SW480 (cell line): ENCODE data around the gene PHTF1.
"Not testable (repeated sequence)": the region's sequence is repeated elsewhere in the genome, so short reads cannot be mapped to it uniquely, and the experiment has no call there.

ENCODE experiments used
- DNase-seq: peaks from one replicate; pipeline ENCODE4 v3.0.0-alpha.2; 2016; ENCODE audit warnings: low spot score

PHTF1 gene

DNA sequence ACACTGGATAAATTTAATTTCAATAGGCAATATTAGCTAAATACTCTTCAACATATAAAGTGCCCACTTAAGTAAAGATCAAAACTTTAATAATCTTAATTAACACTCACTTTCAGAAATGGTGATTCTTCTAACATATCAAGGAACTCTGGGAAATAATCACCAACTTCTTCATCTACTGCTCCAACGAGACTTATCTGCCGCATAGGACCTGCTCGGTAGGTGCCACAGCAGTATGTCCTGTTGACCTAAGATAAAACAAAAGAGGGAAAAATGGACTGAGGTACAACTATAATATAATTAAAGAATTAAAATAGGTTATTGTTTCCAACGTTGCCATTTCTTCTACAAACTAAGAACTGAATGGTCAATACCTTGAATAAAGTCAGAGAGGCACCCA is 18.3 kb upstream of the PHTF1 start:
- DNase-seq: no peak

DNA sequence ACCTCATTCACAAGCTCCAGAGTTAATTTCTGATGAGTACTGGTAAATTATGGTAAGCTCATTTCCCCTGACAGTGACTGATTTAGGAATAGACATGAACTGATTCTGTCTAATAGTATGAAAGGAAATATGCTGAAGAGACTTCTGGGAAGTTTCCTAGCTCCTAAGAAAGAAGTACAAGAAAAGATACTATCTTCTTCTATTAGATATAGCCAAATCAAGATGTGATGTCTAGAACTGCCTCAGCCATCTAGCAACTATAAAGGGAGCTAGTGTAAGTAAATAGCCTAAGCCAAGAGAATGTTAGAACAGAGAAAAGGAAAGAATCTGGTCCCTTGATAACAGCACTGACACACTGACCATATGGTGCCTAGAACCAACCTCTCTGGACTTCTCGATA is 10.7 kb upstream of the PHTF1 start:
- DNase-seq: no peak

DNA sequence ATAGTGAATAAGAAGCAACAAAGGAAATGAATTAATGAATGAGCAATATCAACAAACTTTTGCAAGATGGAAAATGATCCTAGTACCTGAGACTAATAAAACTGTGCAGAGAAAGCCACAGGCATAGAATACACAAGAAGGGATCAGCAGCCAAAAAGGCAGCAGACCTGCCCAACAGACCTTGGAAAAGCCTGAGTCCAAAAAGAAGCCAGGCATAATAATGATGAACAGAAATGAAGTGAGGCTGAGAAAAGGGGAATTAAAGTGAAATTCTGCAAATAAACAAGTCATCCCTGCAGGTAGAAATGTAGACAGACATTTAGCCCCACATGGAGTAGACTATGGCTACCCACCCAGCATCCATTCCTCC is 10.3 kb upstream of the PHTF1 start:
- DNase-seq: no peak

DNA sequence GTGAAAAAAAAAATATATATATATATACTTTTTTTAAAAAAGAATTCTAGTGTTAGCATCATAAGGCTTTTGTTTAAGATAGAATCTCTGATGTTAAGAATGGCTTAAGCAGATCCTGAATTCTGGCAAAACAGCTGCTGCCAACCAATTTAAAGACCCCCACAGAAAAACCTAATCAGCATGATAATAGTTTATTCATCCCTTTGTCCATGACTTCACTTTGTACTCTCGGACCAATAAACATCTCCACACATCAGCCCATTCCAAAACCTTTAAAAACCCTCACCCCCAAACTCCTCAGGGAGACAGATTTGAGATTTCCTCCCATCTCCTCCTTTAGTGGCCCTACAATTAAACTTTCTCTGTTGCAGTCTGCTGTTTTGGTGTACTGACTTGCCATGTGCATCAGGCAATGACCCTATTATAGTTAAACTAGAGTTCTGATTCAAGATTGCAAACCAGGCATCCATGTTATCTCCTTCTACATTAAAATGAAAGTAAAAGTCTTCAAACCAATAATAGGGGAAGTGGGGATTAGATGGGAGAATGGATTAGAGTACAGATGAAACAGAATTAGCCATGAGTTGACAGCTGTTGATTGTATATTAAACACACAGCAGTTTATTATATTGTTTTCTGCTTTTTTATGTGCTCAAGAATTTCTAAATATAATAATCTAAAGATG is 9.8 kb upstream of the PHTF1 start:
- DNase-seq: no peak

DNA sequence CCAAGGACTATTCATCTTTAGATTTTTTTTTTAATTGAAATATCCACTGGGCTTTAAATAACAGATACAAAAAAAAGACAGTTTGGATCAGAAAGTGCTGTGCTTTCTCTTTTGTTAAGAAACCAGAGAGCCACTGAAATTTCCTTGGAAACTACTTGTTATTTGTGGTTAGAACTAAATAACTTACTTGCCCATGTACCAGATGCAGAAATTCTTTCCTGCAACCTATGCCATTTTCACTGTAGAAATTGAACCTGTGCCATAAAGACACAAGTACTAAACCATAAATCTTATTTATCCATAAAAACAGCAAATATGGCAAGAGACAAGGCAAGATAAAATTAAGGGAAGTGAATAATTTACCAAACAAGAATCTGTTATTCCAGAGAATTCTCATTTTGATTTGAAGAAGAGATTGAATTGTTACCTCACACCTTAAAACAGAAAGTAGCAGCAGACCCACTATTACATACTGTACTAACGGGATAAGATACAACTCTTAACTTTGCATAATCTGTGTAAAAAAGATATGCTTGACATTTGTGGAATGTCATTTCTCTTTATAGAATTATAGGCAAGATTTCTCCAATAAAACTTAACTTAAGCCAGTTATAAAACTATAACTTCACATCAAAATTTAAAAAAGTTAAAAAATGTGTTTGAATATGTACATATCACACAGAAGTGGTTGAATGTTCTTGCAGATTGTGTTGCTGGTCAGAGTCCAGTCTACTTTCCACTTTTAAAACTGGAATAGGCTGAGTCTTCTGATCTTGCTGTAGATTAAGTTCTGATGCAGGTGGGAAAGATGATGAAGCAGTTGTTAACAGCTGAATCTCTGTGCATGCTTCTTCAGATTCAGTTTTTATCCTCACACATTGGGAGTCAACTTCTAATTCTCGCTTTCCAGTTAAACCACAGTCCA is 6.3 kb upstream of the PHTF1 start:
- no peak for DNase-seq

DNA sequence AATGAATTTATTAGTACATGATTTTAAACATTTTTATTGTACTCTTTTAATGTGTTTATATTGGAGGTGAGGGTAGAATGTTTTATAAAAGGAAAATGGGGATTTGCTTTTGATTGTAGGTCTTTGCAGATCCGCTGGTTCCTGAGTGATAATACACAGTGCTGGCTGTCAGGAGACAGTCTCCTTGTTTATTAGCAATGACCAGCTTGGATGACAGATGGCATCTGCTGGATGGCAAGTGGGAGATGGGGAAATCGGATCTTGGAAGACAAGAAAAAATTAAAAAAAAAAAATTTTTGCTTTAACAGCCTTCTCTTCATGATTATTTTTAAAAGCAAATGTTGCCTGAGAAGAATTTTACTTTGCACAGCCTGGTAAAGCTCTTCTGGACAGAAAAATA is 4.4 kb upstream of the PHTF1 start:
- no peak for DNase-seq

DNA sequence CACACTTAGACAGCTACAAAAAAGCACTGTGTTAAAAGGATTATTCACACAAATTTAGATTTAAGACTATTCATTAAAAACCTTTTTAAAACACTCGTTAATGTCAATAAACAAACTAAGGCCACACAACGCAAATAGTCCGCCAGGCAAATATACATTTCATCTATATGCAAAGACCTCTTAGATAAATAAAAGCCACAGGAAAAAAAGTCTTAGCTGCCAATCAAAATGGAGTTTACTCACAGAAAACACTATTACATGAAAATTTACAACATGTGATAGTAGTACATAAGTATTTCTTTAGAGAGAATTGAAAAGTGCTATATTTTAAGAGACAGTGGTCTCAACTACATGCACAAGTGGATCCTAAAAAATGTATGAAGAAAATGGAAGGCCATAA is 2.7 kb upstream of the PHTF1 start:
- no peak for DNase-seq

DNA sequence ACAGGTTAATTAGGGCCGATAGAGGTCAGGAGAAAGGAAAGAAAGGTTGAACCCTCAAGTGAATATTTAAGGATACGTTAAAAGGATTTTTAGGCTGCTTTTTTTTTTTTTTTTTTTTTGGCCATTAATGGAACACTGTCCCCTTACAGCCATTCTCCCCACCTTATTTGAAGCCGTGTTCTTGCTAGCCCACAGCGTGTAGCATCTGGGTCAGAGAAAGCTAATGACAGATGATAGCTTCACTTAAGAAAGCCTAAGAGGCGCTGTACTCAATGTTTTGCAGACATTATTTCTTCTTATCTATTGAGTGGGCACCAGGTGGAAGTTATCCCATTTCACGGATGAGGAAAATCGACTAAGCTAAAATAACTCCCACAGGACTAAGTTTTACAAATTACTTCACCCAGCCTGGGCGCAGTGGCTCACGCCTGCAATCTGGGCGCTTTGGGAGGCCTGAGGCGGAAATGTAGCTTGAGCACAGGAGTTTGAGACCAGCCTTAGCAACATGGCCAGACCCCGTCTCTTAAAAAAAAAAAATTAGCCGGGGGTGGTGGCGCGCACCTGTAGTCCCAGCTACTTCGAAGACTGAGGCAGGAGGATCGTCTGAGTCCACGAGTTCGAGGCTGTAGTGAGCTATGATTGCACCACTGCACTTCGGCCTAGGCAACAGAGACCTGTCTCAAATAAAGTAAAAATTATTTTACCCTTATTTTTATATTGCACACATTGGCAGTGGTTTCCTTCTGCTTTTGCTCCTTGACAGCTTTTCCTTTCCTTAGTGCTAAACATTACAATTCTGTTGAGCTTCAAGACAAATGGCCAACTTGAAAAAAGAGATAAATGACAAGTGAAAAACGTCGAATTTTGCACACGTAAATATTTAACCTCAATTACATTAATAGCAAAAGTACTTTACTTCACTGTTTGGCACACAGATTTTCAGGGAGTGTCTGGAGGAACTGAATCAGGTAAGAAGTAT is 1.1 kb upstream of the PHTF1 start:
- no peak for DNase-seq

DNA sequence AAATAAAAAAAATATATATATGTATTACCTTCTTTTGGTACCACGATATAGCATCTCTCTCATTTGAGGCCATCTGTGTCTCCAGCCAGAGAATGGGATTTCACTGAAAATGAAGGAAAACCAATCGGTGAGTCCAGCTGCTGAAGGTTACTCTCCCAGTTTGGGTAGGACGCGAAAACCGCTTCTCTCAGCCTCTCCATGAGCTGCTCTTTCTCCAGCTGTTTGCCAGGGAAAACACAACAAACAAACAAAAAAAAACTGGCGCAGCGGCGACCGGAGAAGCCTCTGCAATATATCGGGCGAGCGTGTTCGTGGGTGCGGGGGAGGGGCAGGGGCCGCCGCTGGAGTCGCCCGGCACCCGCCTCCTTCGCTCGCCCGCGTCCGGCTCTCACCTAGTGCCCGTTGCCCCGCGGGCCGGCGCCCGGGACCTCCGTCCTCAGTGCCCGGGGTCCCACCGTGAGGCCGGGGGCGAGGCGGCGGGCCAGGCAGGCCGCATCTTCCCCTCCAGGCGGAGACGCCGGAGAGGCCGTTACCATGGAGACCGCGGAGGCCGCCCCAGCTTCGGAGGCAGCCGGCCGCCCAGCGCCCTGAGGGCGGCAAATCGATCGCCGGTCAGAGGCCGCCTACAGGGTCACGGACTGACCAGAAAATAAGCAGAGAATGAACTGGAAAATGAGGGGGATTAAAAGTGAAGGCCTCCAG is 504 bp downstream of the PHTF1 start:
- DNase-seq: peak; percentile 43

DNA sequence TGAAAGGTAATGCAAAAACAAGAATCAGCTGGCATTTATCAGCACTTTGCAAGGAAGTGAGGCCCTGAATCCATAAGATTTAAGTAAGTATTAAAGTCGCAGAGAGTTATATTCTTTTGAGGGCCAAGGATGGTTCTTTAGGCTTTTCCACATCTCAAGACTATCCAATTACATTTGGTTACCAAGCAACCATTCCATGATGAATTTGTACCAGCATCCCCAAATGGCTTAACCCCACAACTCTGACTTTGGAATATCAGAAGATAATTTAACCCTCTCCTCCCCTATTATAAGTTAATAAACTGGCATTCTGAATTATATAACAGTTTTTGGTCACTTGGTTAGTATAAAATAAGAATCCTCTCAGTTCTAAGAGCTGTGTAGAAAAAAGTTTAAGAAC is 2.8 kb downstream of the PHTF1 start:
- no peak for DNase-seq

DNA sequence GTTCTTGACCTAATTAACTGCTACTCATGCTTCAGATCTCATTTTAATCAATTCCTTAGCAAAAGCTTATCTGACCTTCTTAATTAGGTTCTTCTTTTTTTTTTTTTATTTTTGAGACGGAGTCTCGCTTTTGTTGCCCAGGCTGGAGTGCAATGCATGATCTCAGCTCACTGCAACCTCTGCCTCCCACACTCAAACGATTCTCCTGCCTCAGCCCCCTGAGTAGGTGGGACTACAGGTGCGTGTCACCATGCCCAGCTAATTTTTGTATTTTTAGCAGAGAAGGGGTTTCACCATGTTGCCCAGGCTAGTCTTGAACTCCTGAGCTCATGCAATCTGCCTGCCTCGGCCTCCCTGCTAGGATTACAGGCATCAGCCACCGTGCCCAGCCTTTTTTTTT is 6.0 kb downstream of the PHTF1 start:
- DNase-seq: not testable (repeated sequence)

DNA sequence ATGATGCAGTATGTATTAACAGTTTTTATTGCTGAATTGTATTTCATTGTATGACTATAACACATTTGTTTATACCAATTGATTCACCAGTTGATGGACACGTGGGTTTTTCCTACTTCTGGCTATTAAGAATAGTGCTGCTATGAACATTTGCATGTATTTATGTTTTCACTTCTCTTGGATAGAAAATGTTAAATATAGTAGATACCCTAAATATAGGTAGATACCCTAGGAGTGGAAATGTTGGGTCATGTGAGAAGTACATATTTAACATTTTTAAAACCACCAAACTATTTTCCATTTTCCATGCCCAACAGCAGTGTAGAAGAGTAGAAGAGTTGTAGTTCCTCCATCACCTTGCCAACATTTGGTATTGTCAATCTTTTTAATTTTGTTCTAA is 7.8 kb downstream of the PHTF1 start:
- DNase-seq: no peak

DNA sequence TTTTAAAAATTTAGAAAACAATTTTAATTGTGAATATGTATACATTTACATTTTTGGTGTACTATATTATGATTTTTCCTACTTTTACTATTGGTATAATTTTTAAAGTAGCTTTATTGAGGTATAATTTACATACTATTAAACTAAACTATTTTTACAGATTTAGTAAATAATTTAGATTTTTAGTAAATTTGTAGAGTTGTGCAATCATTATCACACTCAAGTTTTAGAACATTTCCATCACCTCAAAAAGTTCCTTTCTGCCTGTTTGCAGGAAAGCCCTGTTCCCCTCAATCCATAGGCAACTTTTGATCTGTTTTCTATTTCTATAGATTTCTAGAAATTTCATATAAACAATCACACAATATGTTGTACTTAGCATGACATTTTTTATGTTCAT is 8.2 kb downstream of the PHTF1 start:
- no peak for DNase-seq

DNA sequence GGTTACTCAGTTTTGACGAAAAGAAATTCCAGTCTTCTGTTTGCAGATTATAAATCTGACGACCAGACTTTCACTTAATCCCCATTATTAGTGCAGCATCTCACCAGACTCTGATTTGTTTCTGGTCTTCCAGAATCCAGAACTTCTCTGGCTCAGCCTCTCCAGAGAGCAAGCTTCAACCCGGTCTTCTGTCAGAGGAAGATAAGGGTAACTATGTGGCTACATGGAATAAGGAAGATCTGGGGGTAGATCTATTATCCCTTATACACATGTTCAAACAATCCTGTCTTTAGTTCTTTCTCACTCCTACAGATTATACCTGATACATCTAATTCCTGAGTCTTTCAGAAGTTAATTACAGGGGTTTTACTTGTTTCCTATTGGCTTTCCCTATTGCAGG is 9.9 kb downstream of the PHTF1 start:
- no peak for DNase-seq

DNA sequence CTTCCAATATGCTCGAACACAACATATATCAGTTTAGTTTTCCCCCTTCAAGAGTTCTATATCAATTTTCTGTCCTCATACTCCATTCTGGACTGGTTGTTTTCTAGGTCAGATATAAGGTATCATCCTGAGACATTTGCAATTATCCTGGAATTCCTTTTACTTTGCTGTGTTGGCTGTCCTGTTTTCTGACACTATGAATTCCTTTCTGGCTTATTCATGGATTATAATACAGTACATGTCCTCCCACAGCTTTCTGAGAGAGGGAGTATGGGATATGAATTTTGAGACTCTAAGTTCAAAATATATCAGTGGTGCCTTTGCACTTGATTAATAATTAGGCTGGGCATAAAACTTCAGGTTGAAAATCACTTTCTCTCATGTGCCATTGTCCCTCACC is 11.9 kb downstream of the PHTF1 start:
- DNase-seq: no peak

DNA sequence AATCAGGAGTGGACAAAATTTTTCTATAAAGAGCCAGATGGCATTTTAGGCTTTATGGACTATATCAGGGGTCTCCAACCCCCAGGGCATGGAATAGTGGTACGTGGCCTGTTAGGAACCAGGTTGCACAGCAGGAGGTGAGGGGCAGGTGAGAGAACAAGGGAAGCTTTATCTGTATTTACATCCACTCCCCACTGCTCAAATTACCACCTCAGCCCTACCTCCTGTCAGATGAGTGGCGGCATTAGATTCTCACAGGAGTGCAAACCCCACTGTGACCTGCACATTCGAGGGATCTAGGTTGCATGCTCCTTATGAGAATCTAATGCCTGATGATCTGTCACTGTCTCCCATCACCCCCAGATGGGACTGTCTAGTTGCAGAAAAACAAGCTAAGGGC is 13.9 kb downstream of the PHTF1 start:
- DNase-seq: no peak

DNA sequence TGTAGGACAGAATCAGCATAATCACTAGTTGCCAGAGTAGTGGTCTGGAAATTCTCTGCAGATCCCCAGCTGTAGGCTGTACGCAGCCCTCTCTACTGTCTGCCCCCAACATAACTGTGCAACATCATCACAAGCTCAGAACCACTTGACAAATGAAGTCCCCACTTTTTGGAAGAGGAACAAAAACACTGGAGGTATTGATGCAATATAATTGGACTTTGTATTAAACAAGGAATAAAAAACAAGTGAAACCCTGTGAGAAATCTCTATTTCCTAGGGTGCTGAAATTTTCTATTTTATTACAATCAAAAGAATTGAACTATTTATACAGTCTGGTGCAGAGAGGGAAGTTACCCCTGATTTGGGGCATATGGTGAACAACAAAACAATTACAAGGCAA is 15.2 kb downstream of the PHTF1 start:
- no peak for DNase-seq

DNA sequence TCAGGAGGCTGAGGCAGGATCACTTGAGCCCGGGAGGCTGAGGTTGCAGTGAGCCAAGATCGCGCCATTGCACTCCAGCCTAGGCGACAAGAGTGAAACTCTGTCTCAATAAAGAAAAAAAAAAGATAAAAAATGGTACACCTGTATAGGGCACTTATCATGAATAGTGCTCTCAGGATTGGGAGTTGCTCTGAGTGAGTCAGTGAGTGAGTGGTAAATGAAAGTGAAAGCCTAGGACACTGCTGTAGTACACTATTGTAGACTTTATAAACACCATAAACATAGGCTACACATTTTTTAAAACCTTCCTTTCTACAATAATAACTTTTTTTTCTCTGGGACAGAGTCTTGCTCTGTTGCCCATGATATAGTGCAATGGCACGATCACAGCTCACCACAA is 16.8 kb downstream of the PHTF1 start:
- DNase-seq: no peak

DNA sequence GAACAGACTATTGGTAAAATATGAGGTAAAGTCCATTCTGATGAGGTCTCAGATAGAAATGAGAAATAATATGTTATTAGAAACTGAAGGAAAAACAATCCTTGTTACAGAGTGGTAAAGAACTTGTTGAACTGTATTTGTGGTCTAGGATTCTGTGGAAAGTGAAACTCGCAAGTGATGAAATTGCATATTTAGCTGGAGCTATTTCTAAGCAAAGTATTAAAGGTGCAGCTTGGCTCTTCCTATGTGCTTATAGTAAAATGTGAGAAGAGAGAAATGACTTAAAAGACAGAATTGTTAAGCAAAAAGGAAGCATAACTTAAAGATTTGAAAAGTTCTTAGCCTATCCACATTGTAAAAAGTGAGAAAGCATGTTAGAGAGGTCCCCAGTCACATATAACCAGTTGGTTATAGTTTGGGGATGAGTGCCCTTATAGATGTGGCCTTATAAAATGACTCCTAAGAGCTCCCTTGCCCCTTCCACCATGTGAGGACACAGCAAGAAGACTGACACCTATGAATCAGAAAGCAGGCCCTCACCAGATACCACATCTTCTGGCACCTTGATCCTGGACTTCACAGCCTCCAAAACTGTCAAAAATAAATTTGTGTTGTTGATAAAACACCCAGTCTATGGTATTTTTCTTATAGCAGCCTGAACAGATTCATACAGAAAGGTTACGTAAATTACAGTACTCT is 24.8 kb downstream of the PHTF1 start:
- DNase-seq: no peak

DNA sequence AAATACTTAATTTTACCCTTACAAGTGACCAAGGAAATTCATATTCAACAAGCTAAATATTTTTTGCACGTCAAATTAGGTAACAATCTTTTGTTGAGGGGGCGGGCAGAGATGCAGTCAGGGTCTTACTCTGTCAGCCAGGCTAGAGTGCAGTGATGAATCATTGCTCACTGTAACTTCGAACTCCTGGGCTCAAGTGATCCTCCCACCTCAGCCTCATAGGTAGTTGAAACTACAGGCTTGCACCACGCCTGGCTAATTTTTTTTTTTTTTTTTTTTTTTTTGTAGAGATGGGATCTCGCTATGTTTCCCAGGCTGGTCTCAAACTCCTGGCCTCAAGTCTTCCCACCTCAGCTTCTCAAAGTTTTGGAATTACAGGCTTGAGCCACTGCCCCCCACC is 26.5 kb downstream of the PHTF1 start:
- no peak for DNase-seq

DNA sequence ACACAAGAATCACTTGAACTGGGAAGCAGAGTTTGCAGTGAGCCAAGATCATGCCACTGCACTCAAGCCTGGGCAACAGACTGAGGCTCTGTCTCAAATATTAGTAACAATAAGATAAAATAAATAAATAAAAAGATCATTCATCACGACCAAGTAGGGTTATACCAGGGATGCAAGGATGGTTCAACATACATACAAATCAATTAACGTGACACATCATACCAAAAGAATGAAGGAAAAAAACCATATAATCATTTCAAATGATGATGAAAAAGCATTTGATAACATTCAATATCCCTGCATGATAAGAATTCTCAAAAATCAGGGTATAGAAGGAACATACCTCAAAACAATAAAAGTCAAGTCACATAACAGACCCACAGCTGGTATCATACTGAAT is 38.3 kb downstream of the PHTF1 start:
- no peak for DNase-seq
